GM21360 (cell line): ENCODE data around the gene TRIM74.
"Not testable (repeated sequence)": the region's sequence is repeated elsewhere in the genome, so short reads cannot be mapped to it uniquely, and the experiment has no call there.

Experiments
- ATAC-seq: cut with Tn5 transposase; IDR thresholded peaks from one replicate; pipeline ENCODE4 v1.9.1; 2021; ENCODE audit warnings: mild to moderate bottlenecking, moderate library complexity; ENCODE audit not compliant: unreplicated experiment

The TRIM74 gene

GRCh38 chr7:72968980-72969516 lies at the start of gene TRIM74:
TRIM74 (minus strand) TSS chr7:72969466; CDS start chr7:72966157, 3,309 bp downstream.
- ATAC-seq, result not testable (repeated sequence)

- ATAC-seq, result not testable (repeated sequence)
These were observed 37.2 kb upstream of the TRIM74 start for GRCh38 chr7:73006491-73006890.

GRCh38 chr7:73005693-73006447 lies 36.6 kb upstream of the TRIM74 start:
- ATAC-seq, result peak; percentile 67

GRCh38 chr7:73005356-73005692 lies 36.1 kb upstream of the TRIM74 start:
- peak; percentile 68 for ATAC-seq

- ATAC-seq, result not testable (repeated sequence)
These were observed 28.7 kb upstream of the TRIM74 start for GRCh38 chr7:72997887-72998468.

GRCh38 chr7:72997447-72997846 lies 28.2 kb upstream of the TRIM74 start:
- ATAC-seq, result not testable (repeated sequence)

GRCh38 chr7:72995484-72995883 lies 26.2 kb upstream of the TRIM74 start:
- not testable (repeated sequence) for ATAC-seq

GRCh38 chr7:72990146-72990913 lies 21.1 kb upstream of the TRIM74 start:
- not testable (repeated sequence) for ATAC-seq

GRCh38 chr7:72982084-72982483 lies 12.8 kb upstream of the TRIM74 start:
- ATAC-seq, result not testable (repeated sequence)

GRCh38 chr7:72980382-72980781 lies 11.1 kb upstream of the TRIM74 start:
- not testable (repeated sequence) for ATAC-seq

GRCh38 chr7:72976434-72976833 lies 7.2 kb upstream of the TRIM74 start:
- not testable (repeated sequence) for ATAC-seq

GRCh38 chr7:72975656-72976286 lies 6.5 kb upstream of the TRIM74 start:
- ATAC-seq, result not testable (repeated sequence)

GRCh38 chr7:72974781-72975180 lies 5.5 kb upstream of the TRIM74 start:
- ATAC-seq, result not testable (repeated sequence)

GRCh38 chr7:72971505-72971904 lies 2.2 kb upstream of the TRIM74 start:
- not testable (repeated sequence) for ATAC-seq

- not testable (repeated sequence) for ATAC-seq
These were observed 422 bp upstream of the TRIM74 start for GRCh38 chr7:72969688-72970087.

GRCh38 chr7:72966892-72967291 lies 2.4 kb downstream of the TRIM74 start:
- not testable (repeated sequence) for ATAC-seq

- not testable (repeated sequence) for ATAC-seq
These were observed 3.9 kb downstream of the TRIM74 start for GRCh38 chr7:72965186-72965975.

GRCh38 chr7:72963056-72963455 lies 6.2 kb downstream of the TRIM74 start:
- ATAC-seq, result not testable (repeated sequence)

- not testable (repeated sequence) for ATAC-seq
These were observed 8.0 kb downstream of the TRIM74 start for GRCh38 chr7:72961346-72961650.
